Loucy (cell line): ENCODE results near the gene LIN37.

ENCODE experiments used
- H2AFZ ChIP-seq: fragments of 200-600 bp; sonication (generic); 2 replicates; pipeline ENCODE4 v1.6.0; 2016; ENCODE audit warnings: antibody characterized with exemption, mild to moderate bottlenecking, low read length, moderate library complexity
- H3F3A ChIP-seq: fragments of 200-600 bp; 2 replicates; pipeline ENCODE4 v1.6.0; 2016; ENCODE audit warnings: antibody characterized with exemption, low read depth, mild to moderate bottlenecking
- H3K27me3 ChIP-seq: fragments of 200-600 bp; sonication (generic); 2 replicates; pipeline ENCODE4 v1.6.1; 2014; ENCODE audit warnings: low read length, mild to moderate bottlenecking; ENCODE audit not compliant: insufficient read depth, poor library complexity, severe bottlenecking
- H3K36me3 ChIP-seq: fragments of 200-600 bp; sonication (generic); 2 replicates; pipeline ENCODE4 v1.6.1; 2016; ENCODE audit warnings: low read length; ENCODE audit not compliant: insufficient read depth
- H3K4me1 ChIP-seq: fragments of 200-600 bp; sonication (generic); 2 replicates; pipeline ENCODE4 v1.5.1; 2014; ENCODE audit warnings: low read length, mild to moderate bottlenecking; ENCODE audit not compliant: insufficient read depth, poor library complexity, severe bottlenecking
- H3K4me2 ChIP-seq: fragments of 200-600 bp; sonication (generic); 2 replicates; pipeline ENCODE4 v1.6.0; 2014; ENCODE audit warnings: antibody characterized with exemption, low read length, low read depth, mild to moderate bottlenecking; ENCODE audit not compliant: poor library complexity, severe bottlenecking
- H3K4me3 ChIP-seq: fragments of 200-600 bp; sonication (generic); 2 replicates; pipeline ENCODE4 v1.5.1; 2014; ENCODE audit warnings: low read length, mild to moderate bottlenecking, mixed read lengths; ENCODE audit not compliant: poor library complexity, severe bottlenecking
- H3K79me2 ChIP-seq: fragments of 200-600 bp; sonication (generic); 2 replicates; pipeline ENCODE4 v1.6.1; 2014; ENCODE audit warnings: low read length; ENCODE audit not compliant: insufficient read depth
- H3K9ac ChIP-seq: fragments of 200-600 bp; sonication (generic); 2 replicates; pipeline ENCODE4 v1.6.0; 2014; ENCODE audit warnings: mild to moderate bottlenecking, low read depth, low read length, moderate library complexity; ENCODE audit not compliant: poor library complexity, severe bottlenecking
- H3K9me2 ChIP-seq: fragments of 200-600 bp; sonication (generic); replicated peaks from 2 replicates; pipeline ENCODE4 v1.6.1; 2016; ENCODE audit warnings: low read depth, low read length, mixed read lengths
- H3K9me3 ChIP-seq: fragments of 200-600 bp; sonication (generic); 2 replicates; pipeline ENCODE4 v1.6.1; 2014; ENCODE audit warnings: mild to moderate bottlenecking, antibody characterized with exemption, low read length, low read depth; ENCODE audit not compliant: insufficient read depth
- H4K20me1 ChIP-seq: fragments of 200-600 bp; sonication (generic); 2 replicates; pipeline ENCODE4 v1.6.0; 2014; ENCODE audit warnings: antibody characterized with exemption, low read length, mild to moderate bottlenecking; ENCODE audit not compliant: insufficient read depth, poor library complexity, severe bottlenecking
- EZH2phosphoT487 ChIP-seq: fragments of 200-600 bp; IDR thresholded peaks from 2 replicates; pipeline ENCODE4 v1.6.1; 2018; ENCODE audit warnings: antibody characterized with exemption, mild to moderate bottlenecking, moderate library complexity, borderline replicate concordance
- TF ChIP-seq, protein P1 (sequence below): fragments of 200-600 bp; sonication (generic); conservative IDR thresholded peaks from 2 replicates; pipeline ENCODE4 v1.5.1; 2014; ENCODE audit warnings: mild to moderate bottlenecking, antibody characterized with exemption, low read length

LIN37 gene

DNA sequence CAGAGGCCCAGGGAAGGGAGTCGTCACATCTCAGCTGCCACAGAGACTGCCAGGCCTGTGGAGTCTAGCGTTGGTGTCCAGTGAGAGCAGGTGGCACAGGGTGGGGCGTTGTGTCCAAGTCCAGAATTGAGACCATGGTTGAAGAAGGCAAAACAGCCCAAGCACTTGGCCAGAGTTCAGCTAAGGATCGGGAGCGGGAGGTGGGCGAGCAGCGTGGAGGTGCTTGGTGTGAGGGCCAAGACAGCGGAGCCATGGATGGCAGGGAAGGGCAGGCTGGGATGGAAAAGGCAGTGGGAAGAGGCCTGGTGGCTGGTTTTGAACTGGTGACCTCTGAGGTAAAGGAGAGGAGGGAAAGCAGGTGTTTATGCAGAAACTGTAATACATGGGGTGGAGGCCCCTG, 14.1 kb upstream of the LIN37 start:
- Histone ChIP-seq H3K36me3 (peaks cover 42% of the 10 kb centered on the region; the same call in 1 of the 2 replicates), H3K4me1 (no peaks in the 10 kb centered on the region), H3K9me2 (no peaks in the 10 kb centered on the region), H3K4me2 (no peak overlapping the region), H4K20me1 (no peaks in the 10 kb centered on the region), H3F3A (no peaks in the 10 kb centered on the region), H2AFZ (no peak overlapping the region), H3K9ac (no peak overlapping the region), H3K9me3 (no peaks in the 10 kb centered on the region), H3K27me3 (no peaks in the 10 kb centered on the region), H3K79me2 (no peaks in the 10 kb centered on the region), H3K4me3 (no peak overlapping the region)
- TF ChIP-seq, protein P1, sequence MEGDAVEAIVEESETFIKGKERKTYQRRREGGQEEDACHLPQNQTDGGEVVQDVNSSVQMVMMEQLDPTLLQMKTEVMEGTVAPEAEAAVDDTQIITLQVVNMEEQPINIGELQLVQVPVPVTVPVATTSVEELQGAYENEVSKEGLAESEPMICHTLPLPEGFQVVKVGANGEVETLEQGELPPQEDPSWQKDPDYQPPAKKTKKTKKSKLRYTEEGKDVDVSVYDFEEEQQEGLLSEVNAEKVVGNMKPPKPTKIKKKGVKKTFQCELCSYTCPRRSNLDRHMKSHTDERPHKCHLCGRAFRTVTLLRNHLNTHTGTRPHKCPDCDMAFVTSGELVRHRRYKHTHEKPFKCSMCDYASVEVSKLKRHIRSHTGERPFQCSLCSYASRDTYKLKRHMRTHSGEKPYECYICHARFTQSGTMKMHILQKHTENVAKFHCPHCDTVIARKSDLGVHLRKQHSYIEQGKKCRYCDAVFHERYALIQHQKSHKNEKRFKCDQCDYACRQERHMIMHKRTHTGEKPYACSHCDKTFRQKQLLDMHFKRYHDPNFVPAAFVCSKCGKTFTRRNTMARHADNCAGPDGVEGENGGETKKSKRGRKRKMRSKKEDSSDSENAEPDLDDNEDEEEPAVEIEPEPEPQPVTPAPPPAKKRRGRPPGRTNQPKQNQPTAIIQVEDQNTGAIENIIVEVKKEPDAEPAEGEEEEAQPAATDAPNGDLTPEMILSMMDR = no peak
- TF ChIP-seq EZH2phosphoT487 = no peak

DNA sequence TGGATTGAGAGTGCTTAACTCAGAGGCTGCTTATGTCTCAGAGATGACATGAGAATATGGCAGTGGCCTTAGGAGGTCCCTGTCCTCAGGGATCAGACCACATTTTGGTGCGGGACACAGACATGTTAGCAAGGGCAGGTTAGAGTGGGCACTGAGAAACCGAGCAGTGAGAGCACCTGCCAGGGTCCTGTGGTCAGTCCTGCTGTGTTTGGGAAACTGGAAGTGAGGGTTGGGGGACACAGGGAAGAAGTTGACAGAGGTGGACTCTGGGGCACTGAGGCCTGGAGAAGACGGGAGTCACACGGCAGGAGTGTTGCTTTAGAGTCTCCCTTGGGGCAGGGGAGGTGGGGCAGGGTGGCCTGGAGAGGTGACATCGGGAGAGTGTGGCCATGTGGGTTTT, 13.5 kb upstream of the LIN37 start:
- Histone ChIP-seq H2AFZ (no peak overlapping the region), H3K9ac (no peak overlapping the region), H3K4me3 (no peak overlapping the region), H3F3A (no peaks in the 10 kb centered on the region), H4K20me1 (no peaks in the 10 kb centered on the region), H3K4me1 (no peaks in the 10 kb centered on the region), H3K9me3 (no peaks in the 10 kb centered on the region), H3K9me2 (no peaks in the 10 kb centered on the region), H3K36me3 (peaks cover 36% of the 10 kb centered on the region; the same call in 1 of the 2 replicates), H3K4me2 (no peak overlapping the region), H3K27me3 (no peaks in the 10 kb centered on the region), H3K79me2 (no peaks in the 10 kb centered on the region)
- no peak for TF ChIP-seq EZH2phosphoT487
- TF ChIP-seq, protein P1 = no peak

DNA sequence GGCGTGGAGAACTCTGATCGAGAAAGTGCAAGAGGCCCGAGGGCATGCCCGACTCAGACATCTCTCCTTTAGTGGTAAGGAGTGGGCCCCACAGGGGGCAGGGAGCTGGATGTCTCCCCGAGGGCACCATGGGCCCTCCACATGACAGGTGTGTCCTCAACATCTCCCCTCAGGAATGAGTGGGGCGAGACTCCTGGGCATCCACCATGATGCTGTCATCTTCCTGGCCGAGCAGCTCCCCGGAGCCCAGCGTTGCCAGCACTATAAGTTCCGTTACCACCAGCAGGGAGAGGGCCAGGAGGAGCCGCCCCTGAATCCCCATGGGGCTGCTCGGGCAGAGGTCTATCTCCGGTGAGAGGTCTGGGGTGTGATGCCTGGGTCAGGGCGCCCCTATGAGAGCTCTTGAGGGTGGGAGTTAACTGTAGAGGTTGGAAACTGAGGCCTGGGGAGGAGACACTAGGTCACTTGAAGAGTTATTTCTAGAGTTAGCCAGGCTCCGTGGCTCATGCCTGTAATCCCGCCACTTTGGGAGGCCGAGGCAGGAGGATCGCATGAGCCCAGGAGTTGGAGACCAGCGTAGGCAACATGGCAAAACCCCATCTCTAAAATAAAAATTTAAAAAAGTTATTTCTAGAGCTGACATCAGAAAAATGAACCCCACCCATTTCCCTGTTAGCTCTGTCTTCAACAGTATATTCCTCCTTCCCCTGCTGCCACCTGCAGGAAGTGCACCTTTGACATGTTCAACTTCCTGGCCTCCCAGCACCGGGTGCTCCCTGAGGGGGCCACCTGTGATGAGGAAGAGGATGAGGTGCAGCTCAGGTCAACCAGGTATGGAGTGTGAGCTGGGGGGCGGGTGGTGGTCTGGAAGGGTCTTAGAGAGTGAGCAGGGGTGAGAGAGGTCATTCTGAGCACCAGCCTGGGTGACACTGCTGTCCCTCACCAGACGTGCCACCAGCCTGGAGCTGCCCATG, 11.2 kb upstream of the LIN37 start:
- Histone ChIP-seq H2AFZ (no peak overlapping the region), H3K36me3 (peaks cover 23% of the 10 kb centered on the region; the same call in 1 of the 2 replicates)

More for the DNA sequence above, 11.2 kb upstream of the LIN37 start:
- no peak for TF ChIP-seq EZH2phosphoT487
- TF ChIP-seq, protein P1 = 0 out of 2 replicates have a peak, but pooled peaks have one; percentile 17
- H3K4me2 ChIP-seq = no peak overlapping the region
- no peaks in the 10 kb centered on the region for H3K9me2 ChIP-seq
- peaks cover 4% of the 10 kb centered on the region for H3K4me1 ChIP-seq
- H3F3A ChIP-seq = no peaks in the 10 kb centered on the region
- no peaks in the 10 kb centered on the region for H4K20me1 ChIP-seq
- H3K9me3 ChIP-seq = no peaks in the 10 kb centered on the region
- H3K9ac ChIP-seq = no peak overlapping the region
- no peaks in the 10 kb centered on the region for H3K79me2 ChIP-seq
- no peaks in the 10 kb centered on the region for H3K27me3 ChIP-seq
- no peak overlapping the region for H3K4me3 ChIP-seq
